CD4-positive, alpha-beta T cell treated with Interleukin-17A for 4 hours (primary cell): Measurements from ENCODE around the gene ULBP1.
"Not testable (repeated sequence)": the region's sequence is repeated elsewhere in the genome, so short reads cannot be mapped to it uniquely, and the experiment has no call there.

Experiments
- DNase-seq: peaks from one replicate; pipeline ENCODE4 v3.0.0-alpha.2; 2020; ENCODE audit warnings: mixed read lengths

Gene ULBP1

DNA sequence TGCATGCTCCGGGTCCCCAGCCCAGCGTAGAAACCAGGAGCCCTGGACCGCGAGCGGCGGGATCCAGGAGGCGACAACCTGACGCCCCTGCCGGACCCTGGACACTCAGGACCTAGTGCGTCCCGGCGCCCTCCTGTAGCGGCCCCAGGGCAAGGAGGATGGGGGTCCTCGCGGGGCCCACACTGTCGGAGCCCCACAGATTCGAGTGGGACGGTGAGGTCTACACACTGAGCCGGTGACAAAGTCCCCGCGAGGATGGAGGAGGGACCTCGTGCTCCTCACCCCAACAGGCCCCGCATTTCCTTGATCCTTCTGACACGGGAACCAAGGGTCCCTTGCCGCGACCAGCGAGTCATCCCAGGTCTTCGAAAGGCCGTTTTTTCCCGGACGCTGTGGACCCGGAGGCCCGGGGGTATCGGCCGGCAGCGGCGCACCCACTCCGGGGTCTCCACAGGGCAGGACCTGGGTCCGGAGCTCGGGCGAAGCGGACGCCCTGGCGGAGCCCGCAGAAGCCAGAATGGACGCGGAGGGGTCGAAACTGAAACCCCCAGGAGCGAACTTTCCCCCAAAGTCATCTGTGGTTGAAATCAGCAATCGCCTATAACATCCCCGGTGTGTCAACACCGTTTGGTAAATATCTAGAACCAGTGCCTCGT is 9.3 kb upstream of the ULBP1 start:
- not testable (repeated sequence) for DNase-seq

DNA sequence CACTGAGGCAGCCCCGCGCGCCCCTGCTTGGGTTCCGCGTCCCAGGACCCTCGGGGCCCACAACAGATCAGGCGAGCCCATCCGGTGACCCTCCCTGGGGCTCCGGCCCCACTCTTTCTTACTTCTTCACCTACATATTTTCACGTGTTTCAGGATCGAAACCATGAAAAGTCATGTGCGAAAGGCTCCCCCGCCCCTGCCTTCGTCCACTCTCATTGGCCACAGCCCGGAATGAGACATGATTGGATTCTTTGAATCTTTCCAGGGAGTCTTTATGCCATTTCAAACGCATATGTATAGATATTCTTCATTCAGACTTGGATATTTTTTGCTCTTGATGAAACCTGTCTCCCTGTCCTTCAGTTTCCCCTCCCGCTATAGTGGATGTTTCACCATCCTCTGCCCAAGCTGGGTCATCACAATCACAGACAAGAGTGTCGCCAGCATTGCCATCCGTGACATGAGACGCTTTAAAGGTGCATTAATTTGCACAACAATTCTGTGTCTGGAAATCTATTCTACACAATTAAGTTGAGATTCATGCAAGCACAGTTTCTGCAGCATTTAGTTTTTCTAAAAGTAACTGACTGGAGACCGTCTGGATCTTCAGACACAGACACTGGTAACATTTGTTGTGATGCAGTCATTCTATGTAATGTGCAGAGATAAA is 8.6 kb upstream of the ULBP1 start:
- not testable (repeated sequence) for DNase-seq

DNA sequence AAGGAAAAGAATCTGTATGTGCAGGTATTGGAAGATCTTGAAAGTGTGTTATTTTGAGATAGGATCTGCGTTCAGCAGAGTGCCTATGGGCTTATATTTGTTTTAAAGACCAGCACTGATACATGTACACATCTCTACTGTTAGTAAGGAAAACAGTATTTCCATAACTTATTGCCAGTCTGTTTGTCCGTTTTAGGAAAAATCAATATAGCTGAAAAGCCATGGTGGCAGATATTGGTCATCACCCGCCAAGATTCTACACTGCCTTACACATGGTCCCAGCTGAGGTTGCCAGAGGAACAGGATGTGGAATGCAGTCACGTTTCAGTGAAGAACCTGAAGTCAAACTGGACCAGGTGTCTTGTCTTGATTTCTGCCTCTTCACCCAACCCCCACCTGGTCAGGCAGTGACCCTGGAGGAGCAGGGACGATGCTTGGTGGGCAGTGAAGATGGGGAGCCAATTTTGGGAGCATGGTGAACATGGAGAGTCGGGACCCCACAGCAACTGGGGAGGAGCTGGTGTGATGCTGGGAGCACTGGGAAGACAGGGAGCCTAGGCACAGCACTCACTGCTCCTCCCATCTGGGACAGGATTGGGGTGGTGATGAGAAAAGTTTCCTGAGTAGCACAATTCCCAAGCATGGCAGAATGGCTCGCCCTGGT is 8.0 kb upstream of the ULBP1 start:
- DNase-seq, result not testable (repeated sequence)

DNA sequence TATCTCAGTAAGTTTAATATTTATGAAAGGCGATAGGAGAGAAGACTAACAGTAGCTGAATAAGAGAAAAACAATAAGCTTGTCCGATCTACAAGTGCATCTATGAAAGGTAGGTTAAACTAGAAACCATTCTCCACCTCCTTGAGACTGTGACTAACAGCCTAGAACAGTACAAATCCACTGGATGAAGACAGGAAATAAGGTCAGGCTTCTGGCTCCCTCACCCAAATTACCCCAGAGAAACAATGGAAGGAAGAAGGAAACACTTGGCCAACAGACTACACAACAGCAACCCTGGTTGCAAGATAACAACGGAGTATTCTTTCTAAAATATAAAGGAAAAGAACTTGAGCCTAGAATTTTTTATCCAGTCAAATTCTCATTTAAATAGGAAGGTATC is 5.6 kb upstream of the ULBP1 start:
- DNase-seq, result not testable (repeated sequence)

DNA sequence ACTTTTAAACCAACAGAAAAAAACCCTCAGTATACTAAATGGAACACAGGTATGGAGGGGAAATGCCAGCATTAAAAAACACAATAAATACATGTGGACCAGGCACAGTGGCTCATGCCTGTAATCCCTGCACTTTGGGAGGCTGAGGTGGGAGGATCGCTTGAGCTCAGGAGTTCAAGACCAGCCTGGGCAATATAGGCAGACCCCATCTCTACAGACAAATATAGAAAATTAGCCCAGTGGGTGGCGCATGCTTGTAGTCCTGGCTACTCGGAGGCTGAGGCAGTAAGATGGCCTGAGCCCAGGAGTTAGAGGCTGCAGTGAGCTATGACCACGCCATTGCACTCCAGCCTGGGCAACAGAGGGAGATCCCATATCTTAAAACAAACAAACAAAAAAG is 3.9 kb upstream of the ULBP1 start:
- DNase-seq, result not testable (repeated sequence)

DNA sequence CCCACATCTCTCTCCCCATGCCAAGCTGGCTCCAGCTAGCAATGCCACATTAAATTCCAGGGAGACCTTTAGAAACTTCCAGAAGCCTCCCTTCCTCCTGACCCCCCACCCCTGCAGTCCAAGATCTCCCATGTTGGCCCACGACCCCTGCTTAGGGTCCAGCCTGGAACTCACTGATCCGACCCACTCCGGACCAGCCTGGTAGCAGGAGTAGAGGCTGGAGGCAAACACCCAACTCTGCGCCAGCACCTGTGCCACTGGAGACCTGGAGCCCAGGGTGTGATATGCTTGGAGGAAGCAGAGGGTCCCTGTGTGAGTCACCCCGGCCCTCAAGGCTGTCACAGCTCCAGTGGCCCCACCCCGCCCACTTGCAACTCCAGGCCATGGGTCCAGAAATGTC is 3.3 kb upstream of the ULBP1 start:
- DNase-seq, result no peak

DNA sequence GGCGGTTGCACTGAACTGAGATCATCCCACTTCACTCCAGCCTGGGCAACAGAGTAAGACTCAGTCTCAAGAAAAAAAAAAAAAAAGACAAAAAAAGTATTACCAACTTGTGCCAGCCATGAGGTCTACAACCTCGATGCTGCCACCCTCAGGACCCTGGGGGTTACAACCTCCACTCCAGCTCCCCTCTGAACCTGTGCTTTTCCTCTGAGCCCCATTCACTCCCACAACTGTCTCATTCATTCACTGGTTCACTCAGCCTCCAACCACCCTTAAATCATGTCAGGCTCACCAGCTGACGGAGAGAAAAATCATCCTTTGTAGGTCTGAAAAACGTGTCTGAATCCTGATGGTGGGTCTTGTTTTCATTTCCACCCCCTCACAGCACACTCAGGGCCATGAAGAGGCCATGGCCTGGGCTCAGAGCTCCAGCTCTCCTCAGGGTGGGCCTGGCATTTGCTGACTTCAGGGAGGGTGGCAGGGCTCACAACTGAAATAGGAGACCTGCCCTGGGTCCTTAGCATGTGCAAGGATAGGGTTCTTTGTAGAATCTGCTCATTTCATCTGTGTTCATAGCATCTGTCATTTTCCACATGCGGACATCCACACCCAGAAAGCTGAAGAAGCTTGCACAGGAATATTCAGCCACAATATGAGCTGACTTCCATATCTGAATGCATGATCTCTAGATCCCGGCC is 1.9 kb upstream of the ULBP1 start:
- DNase-seq, result peak; percentile 55

DNA sequence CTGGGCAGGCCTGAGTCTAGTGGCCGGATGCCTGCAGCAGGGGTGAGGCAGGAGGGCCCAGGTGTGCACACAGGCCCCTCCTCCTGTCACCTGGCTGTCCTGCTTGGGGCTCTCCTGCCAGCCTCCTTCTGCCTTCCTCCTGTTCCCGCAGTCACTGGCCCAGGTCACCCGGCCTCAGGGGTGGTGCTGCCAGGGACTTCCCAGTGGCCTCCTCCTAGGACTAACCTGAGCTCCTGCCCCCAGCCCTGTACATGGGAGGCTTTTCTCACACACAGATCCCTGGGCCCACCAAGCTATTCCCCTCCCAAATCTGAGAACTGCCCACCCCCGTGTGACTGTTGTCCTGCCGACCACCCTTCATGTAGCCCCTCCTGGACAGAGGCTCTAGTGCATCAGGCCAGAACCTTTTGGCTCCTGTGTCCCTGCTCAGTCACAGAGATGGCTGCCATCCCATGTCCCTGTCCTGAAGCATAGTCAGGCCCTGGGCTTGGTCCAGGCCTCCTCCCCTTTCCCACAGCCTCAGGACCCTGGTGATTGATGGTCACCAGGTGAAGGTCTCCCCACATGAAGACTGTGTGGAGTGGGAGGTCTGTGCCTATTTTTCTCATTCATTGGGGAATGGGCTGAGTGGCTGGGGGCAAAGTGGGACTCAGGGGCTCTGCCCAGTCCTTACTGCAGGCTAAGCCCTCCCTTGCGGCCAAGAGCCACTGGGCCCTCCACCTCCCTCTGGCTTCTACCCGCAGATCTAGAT is 1.1 kb upstream of the ULBP1 start:
- DNase-seq, result no peak

DNA sequence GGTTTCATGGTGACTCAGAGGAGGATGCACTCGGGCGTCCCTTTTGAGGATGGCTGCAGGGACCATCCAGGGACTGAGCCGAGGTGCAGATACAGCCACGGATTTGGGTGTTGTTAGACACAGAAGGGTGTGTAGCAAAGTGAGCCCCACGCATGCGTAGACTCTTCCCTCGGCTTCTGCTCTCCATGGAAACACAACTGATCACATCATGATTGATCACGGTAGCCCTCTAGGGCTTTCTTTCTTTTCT is 606 bp upstream of the ULBP1 start:
- DNase-seq, result no peak

DNA sequence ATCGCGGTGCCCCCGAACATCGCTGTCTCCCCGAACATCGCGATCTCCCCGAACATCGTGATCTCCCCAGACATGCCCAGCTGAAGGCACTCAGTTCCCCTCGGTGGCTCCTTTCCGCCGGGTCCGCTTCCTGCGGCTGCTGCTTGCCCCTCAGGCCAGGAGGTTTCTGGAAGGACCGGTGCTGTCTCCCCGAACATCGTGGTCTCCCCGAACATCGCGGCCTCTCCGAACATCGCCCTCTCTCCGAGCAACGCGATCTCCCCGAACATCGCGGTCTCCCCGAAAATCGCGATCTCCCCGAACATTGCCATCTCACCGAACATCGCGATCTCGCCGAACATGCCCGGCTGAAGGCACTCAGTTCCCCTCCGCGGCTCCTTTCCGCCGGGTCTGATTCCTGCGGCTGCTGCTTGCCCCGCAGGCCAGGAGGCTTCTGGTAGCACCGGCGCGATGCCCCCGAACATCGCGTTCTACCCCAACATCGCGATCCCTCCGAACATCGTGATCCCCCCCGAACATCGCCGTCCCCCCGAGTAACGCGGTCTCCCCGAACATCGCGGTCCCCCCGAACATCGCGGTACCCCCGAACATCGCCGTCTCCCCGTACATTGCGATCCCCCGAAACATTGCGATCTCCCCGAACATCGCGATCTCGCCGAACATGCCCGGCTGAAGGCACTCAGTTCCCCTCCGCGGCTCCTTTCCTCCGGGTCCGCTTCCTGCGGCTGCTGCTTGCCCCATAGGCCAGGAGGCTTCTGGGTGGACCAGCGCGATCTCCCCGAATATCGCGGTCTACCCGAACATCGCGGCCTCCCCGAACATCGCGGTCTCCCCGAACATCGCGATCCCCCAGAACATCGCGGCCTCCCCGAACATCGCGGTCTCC is 808 bp downstream of the ULBP1 start:
- DNase-seq, result peak; percentile 43

DNA sequence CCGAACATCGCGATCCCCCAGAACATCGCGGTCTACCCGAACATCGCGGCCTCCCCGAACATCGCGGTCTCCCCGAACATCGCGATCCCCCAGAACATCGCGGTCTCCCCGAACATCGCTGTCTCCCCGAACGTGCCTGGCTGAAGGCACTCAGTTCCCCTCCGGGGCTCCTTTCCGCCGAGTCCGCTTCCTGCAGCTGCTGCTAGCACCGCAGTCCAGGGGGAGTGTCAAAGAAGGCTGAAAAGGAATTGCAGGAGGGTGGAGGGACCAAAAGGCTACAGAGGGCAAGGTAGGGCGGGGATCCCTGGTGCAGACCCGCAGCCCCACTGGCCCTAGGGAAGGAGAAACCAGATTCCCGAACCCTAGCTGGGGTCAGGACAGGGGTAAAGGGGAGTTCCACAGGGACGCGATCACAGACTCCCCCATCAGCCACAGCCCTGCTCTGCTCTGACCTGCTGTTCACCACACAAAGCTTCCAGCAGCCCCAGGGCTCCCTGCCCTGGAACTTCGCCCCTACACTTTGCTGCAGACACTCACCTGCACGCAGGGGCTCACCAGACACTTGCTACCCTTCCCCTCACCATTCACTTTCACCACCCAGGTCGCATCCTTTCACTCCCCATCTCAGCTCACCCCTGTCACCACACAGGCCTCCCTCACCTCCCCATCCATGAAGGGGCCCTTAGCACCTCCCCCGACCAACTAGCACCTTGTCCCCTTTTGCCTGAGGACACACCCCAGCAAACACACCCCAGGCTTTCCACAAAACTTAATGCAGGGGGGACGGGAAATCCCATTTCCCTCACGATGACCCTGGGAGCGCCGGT is 1.7 kb downstream of the ULBP1 start:
- peak; percentile 53 for DNase-seq

DNA sequence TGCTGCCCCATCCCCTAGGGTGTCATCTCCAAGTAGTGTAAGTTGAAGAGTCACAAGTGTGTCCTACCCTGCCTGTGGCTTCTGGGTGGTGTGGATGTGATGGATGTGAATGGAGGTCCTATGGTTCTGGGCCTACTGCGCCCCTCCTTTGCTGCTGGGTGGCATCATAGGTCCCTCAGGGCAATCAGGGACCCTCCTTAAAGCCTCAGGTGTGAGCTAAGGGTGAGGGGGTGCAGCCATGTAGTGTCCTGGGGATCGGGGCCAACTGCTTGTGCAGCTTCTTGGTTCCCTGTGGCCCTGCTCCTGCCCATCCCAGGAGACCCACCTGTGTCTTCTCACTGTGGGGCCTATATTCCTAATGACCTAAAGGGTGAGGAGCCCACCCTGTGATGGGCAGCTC is 2.6 kb downstream of the ULBP1 start:
- DNase-seq, result not testable (repeated sequence)

DNA sequence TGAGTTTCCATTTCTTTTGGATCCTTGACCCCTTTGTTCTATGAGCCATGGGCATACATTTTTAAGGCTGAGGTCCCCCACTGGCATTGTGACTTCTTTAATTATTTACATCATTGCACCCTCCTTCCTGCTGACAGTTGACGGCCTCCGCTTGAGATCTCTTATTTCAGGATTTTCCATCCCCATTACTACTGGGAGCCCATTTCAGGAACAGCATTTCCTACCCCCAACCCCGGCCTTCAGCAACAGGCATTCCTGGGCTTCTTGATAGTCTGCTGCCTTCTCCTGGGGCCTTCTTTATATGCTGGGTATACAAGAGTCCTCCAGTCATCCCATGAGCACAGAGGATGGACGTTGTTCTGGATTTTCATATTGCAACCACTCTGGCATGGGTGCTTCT is 3.8 kb downstream of the ULBP1 start:
- no peak for DNase-seq

DNA sequence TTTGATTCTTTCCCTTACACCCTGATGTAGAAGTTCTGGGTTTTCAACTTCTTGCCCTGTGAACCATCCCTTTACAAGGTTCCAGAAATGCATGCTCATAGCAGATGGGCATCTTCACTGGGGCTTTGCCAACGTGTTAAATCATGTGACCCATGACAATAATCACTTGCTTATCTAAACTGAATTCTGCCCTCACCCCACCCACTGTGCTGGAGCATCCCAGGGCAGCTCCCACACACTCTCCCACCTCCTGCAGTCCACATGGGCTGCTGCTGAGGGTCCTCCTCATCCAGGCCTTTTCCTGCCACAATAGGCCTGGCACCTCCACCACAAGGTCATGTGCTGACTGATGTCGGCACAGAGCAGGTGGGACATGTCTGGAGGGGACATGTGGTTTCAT is 4.3 kb downstream of the ULBP1 start:
- DNase-seq, result not testable (repeated sequence)

DNA sequence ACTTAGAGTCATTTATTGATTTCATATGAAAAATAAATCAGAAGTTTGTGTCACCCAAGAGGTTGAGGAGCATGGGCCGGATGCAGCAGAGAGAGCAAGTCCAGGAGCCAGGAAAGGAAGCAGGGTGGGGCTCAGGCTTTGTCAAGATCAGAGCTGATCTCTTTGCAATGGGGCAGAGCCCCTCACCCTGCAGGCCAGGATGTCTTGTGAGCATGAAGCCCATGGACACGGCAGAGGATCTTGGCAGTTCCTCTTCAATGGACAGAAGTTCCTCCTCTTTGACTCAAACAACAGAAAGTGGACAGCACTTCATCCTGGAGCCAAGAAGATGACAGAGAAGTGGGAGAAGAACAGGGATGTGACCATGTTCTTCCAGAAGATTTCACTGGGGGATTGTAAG is 5.2 kb downstream of the ULBP1 start:
- not testable (repeated sequence) for DNase-seq

DNA sequence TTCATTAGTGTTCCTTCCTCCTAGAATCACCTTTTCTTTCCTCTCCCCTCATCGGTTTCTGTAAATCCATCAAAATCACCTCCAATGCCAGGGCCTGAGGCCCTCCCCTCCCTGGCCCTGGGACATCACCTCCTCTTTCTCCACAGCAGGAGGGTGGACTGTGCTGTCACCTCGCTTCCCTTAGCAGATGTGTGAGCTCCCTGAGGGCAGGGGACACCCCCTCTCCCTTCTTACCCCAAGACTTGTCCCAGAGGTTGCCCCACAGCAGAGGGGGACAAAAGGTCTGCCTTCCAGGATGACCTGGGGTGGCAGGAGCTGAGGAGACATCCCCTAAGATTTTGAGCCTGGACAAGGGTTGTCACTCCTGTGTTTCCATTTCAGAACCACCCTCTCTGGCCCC is 5.9 kb downstream of the ULBP1 start:
- no peak for DNase-seq

DNA sequence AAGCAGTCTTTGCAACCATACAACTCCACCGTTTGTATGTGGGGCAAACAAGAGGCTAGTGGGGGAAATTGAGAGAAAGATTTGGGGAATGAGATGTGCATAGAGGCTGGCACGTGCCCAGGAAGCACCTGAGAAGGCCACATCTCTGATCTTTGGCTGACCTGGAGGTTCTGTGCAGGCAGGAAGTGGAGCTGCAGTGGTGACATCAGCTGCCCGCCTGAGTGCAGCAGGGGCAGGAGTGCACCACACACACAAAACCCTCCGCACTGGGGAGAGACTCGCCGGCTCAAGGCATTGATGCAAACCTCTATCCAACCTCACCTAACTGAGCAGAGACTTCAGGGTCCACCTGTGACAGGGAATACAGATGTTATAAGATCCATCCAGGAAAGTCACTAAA is 10.7 kb downstream of the ULBP1 start:
- not testable (repeated sequence) for DNase-seq

DNA sequence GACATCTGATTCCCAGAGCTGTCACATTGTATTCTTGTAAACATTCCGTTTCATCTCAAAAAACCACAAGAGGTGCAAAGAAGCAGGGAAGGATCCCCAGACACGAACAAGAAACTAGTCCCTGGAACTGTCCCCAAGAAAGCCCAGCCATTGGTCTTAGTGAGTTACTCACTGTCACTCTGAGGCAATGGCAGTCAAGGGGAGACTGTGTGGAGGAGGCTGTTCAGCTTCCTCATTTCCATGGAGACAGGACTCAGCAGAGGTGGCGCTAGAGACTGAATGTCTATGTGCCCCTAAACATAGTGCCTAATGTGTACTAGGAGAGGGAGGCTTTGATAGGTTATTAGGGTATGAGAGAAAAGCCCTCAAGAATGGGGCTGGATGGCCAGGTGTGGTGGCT is 11.1 kb downstream of the ULBP1 start:
- DNase-seq, result no peak

DNA sequence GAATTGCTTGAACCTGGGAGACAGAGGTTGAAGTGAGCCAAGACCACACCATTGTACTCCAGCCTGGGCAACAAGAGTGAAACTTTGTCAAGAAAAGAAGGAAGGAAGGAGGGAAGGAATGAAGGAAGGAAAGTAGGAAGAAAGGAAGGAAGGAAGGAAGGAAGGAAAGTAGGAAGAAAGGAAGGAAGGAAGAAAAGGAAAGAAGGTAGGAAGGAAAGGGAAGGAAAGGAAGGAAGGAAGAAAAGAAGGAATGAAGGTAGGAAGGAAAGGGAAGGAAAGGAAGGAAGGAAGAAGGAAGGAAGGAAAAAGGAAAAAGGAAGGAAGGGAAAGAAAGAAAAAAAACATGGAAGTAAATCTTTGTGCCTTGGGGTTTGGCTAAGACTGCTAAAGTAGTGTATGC is 11.7 kb downstream of the ULBP1 start:
- DNase-seq, result no peak

DNA sequence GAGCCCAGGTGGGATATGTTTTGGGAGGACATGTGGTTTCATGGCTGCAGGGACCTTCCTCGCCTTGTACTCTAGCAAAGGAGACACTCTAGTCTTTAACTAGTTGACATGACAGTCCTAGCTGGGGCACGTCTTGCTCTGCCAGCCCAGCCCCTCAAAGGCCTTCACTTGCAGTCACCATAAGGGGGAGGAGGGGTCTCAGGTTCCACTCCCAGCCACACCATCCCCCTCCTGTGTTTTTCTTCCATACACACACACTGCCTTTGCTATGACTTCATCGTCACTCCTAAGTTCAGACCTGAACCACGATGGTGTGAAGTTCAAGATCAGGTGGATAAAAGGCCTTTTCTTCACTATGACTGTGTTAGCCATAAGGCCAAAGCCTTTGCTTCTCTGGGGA is 13.5 kb downstream of the ULBP1 start:
- no peak for DNase-seq

DNA sequence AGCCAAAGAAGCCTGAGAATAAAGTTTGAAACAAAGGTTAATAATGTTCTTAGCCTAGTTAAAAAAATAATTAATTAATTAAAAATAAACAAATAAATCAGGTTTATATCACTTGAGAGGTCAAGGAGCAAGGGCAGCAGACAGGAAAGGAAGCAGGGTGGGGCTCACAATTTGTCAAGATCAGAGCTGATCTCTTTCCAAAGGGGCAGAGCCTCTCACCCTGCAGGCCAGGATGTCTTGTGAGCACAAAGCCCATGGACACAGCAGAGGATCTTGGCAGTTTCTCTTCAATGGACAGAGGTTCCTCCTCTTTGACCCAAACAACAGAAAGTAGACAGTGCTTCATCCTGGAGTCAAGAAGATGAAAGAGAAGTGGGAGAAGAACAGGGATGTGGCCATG is 14.9 kb downstream of the ULBP1 start:
- DNase-seq, result no peak
